H9 (cell line): ENCODE results near the gene SH3BP1. TPM values are rescaled to one million over a fixed set of nuclear protein-coding genes. Genes with fewer than 3 reads are reported as not detected.

ENCODE experiments used
- DNase-seq: peaks from one replicate; pipeline ENCODE4 v3.0.0-alpha.2; 2017
- H2AFZ ChIP-seq: one replicate; pipeline ENCODE4 v1.6.1; 2013; ENCODE audit warnings: mild to moderate bottlenecking, low read length, control low read depth, moderate library complexity
- H2AK5ac ChIP-seq: 2 replicates; pipeline ENCODE4 v1.6.1; 2013; ENCODE audit warnings: low read length, control low read depth, mixed read lengths; ENCODE audit not compliant: insufficient read length
- H2BK120ac ChIP-seq: one replicate; pipeline ENCODE4 v1.6.1; 2013; ENCODE audit warnings: low read depth, mild to moderate bottlenecking, low read length, control low read depth, inconsistent platforms; ENCODE audit not compliant: poor library complexity, severe bottlenecking
- H2BK12ac ChIP-seq: 2 replicates; pipeline ENCODE4 v1.6.1; 2013; ENCODE audit warnings: low read length, control low read depth, mixed read lengths, low read depth; ENCODE audit not compliant: insufficient read length
- H2BK15ac ChIP-seq: 2 replicates; pipeline ENCODE4 v1.6.1; 2013; ENCODE audit warnings: low read depth, low read length, control low read depth
- H2BK20ac ChIP-seq: one replicate; pipeline ENCODE4 v1.6.1; 2013; ENCODE audit warnings: low read depth, mild to moderate bottlenecking, low read length, control low read depth, inconsistent platforms; ENCODE audit not compliant: poor library complexity, severe bottlenecking
- H2BK5ac ChIP-seq: 2 replicates; pipeline ENCODE4 v1.6.1; 2013; ENCODE audit warnings: low read length, control low read depth, mixed read lengths; ENCODE audit not compliant: insufficient read length
- H3K14ac ChIP-seq: 2 replicates; pipeline ENCODE4 v1.6.1; 2013; ENCODE audit warnings: low read length, control low read depth; ENCODE audit not compliant: insufficient read depth
- H3K18ac ChIP-seq: 2 replicates; pipeline ENCODE4 v1.6.1; 2013; ENCODE audit warnings: low read depth, mild to moderate bottlenecking, mixed read lengths, low read length, control low read depth; ENCODE audit not compliant: insufficient read length
- H3K23ac ChIP-seq: 2 replicates; pipeline ENCODE4 v1.6.1; 2013; ENCODE audit warnings: low read length, control low read depth, mixed read lengths, low read depth; ENCODE audit not compliant: insufficient read length
- H3K23me2 ChIP-seq: 2 replicates; pipeline ENCODE4 v1.6.1; 2013; ENCODE audit warnings: low read depth, mild to moderate bottlenecking, mixed read lengths, low read length, control low read depth; ENCODE audit not compliant: insufficient read length, poor library complexity, severe bottlenecking
- H3K27ac ChIP-seq: 2 replicates; pipeline ENCODE4 v1.5.1; 2013; ENCODE audit warnings: low read length, control low read depth, mixed read lengths, low read depth; ENCODE audit not compliant: insufficient read length
- H3K27me3 ChIP-seq: 2 replicates; pipeline ENCODE4 v1.6.1; 2013; ENCODE audit warnings: low read length, control low read depth, inconsistent platforms; ENCODE audit not compliant: insufficient read depth
- H3K4ac ChIP-seq: 2 replicates; pipeline ENCODE4 v1.6.1; 2013; ENCODE audit warnings: low read depth, mild to moderate bottlenecking, control low read depth, inconsistent platforms, low read length, moderate library complexity
- H3K4me1 ChIP-seq: 2 replicates; pipeline ENCODE4 v1.6.1; 2013; ENCODE audit warnings: low read length, control low read depth, inconsistent platforms; ENCODE audit not compliant: insufficient read depth
- H3K4me2 ChIP-seq: 2 replicates; pipeline ENCODE4 v1.6.1; 2013; ENCODE audit warnings: low read length, control low read depth, mixed read lengths; ENCODE audit not compliant: insufficient read length, insufficient read depth
- H3K56ac ChIP-seq: 2 replicates; pipeline ENCODE4 v1.6.1; 2013; ENCODE audit warnings: low read depth, mild to moderate bottlenecking, mixed read lengths, low read length, control low read depth; ENCODE audit not compliant: insufficient read length
- H3K79me1 ChIP-seq: 2 replicates; pipeline ENCODE4 v1.6.1; 2013; ENCODE audit warnings: low read depth, mild to moderate bottlenecking, moderate library complexity, low read length, control low read depth, inconsistent platforms; ENCODE audit not compliant: insufficient read depth, poor library complexity, severe bottlenecking
- H3K79me2 ChIP-seq: 2 replicates; pipeline ENCODE4 v1.6.1; 2013; ENCODE audit warnings: low read length, control low read depth, inconsistent platforms; ENCODE audit not compliant: insufficient read depth
- H3K9ac ChIP-seq: 2 replicates; pipeline ENCODE4 v1.6.1; 2013; ENCODE audit warnings: low read length, control low read depth, mixed read lengths; ENCODE audit not compliant: insufficient read length; ENCODE audit errors: extremely low read depth
- H3K9me3 ChIP-seq: one replicate; pipeline ENCODE4 v1.6.1; 2013; ENCODE audit warnings: low read depth, low read length, inconsistent platforms; ENCODE audit not compliant: control insufficient read depth
- H3T11ph ChIP-seq: one replicate; pipeline ENCODE4 v1.6.1; 2013; ENCODE audit warnings: mild to moderate bottlenecking, low read length, control low read depth, inconsistent platforms
- H4K20me1 ChIP-seq: one replicate; pipeline ENCODE4 v1.6.1; 2013; ENCODE audit not compliant: control insufficient read depth, insufficient read length, insufficient read depth
- H4K5ac ChIP-seq: 2 replicates; pipeline ENCODE4 v1.6.1; 2013; ENCODE audit warnings: low read depth, mild to moderate bottlenecking, mixed read lengths, low read length, control low read depth; ENCODE audit not compliant: insufficient read length
- H4K8ac ChIP-seq: replicated peaks from 2 replicates; pipeline ENCODE4 v1.6.1; 2013; ENCODE audit warnings: low read length, control low read depth, mixed read lengths, low read depth; ENCODE audit not compliant: insufficient read length
- H4K91ac ChIP-seq: 2 replicates; pipeline ENCODE4 v1.6.1; 2013; ENCODE audit warnings: low read depth, mild to moderate bottlenecking, moderate library complexity, mixed read lengths, low read length, control low read depth; ENCODE audit not compliant: insufficient read length
- H3K27ac Mint-ChIP-seq, 3 experiments: 2 replicates in 2 of 3; 3 replicates in 1 of 3; pipeline ENCODE4 v1.8.0; 2020 to 2021; ENCODE audit warnings: mixed read lengths in 3 of 3, mild to moderate bottlenecking in 1 of 3, moderate library complexity in 1 of 3
- H3K27me3 Mint-ChIP-seq: 2 replicates; pipeline ENCODE4 v1.8.0; 2021; ENCODE audit warnings: low read depth, mild to moderate bottlenecking, moderate library complexity, mixed read lengths
- H3K36me3 Mint-ChIP-seq, 3 experiments: 2 replicates in 2 of 3; 3 replicates in 1 of 3; pipeline ENCODE4 v1.8.0; 2020 to 2021; ENCODE audit warnings: low read depth in 3 of 3, mixed read lengths in 3 of 3; ENCODE audit not compliant: insufficient read depth in 1 of 3
- H3K4me1 Mint-ChIP-seq, 2 experiments: 2 replicates each; pipeline ENCODE4 v1.8.0; 2020; ENCODE audit warnings: mixed read lengths in 2 of 2
- H3K4me3 Mint-ChIP-seq, 2 experiments: 2 replicates in 1 of 2; 3 replicates in 1 of 2; pipeline ENCODE4 v1.8.0; 2020 to 2021; ENCODE audit warnings: mild to moderate bottlenecking in 2 of 2, mixed read lengths in 2 of 2, moderate library complexity in 1 of 2
- H3K9me3 Mint-ChIP-seq, 2 experiments: 2 replicates in 1 of 2; 3 replicates in 1 of 2; pipeline ENCODE4 v1.8.0; 2020; ENCODE audit warnings: mild to moderate bottlenecking in 2 of 2, mixed read lengths in 2 of 2, moderate library complexity in 1 of 2
- CTCF ChIP-seq: fragments of 200-600 bp; sonication (generic); conservative IDR thresholded peaks from 3 replicates; pipeline ENCODE4 v1.8.0; 2021; ENCODE audit warnings: antibody characterized with exemption, mild to moderate bottlenecking
- WGBS: extraction: QIAGEN DNeasy Blood & Tissue Kit; methylation state at CpG from one replicate; pipeline ENCODE4 v1.1.7; 2013; ENCODE audit warnings: missing lambda C conversion rate, low lambda C conversion rate, mixed read lengths; ENCODE audit not compliant: insufficient read length; ENCODE audit errors: extremely low coverage; 5-methylcytosine and 5-hydroxymethylcytosine counted together
- total RNA-seq: library from RNA; stranded (reverse); gene quantifications from 2 replicates; pipeline ENCODE4 v1.2.1, GENCODE V29; 2021

Gene SH3BP1
- total RNA-seq, 1 experiment from 2014 or later, result 33.6 TPM

- Histone ChIP-seq H2BK120ac (no peak overlapping the region), H3K79me1 (no peaks in the 10 kb centered on the region)
These were observed 10.6 kb upstream of the SH3BP1 start for GRCh38 chr22:37628830-37629229.

More at GRCh38 chr22:37628830-37629229, 10.6 kb upstream of the SH3BP1 start:
- H3K27me3 Mint-ChIP-seq, result no peaks in the 10 kb centered on the region
- H3K18ac ChIP-seq, result no peak overlapping the region
- no peak for DNase-seq
- no peaks in the 10 kb centered on the region for H3K79me2 ChIP-seq
- no peak overlapping the region for H2BK5ac ChIP-seq
- no peak for TF ChIP-seq CTCF
- H3K4me3 Mint-ChIP-seq, result no peak overlapping the region
- H2BK20ac ChIP-seq, result no peak overlapping the region
- no peak overlapping the region for H2BK12ac ChIP-seq
- no peak overlapping the region for H2AK5ac ChIP-seq
- no peaks in the 10 kb centered on the region for H3K9me3 ChIP-seq
- H3K23me2 ChIP-seq, result no peaks in the 10 kb centered on the region
- H3K4me2 ChIP-seq, result no peak overlapping the region
- peaks cover 3 to 28% (median 21%) of the 10 kb centered on the region in 3 experiments; a peak in 6 of 7 replicates for H3K36me3 Mint-ChIP-seq
- no peaks in the 10 kb centered on the region; the same call in 1 of the 2 replicates for H3K4me1 ChIP-seq
- no peak overlapping the region for H3K56ac ChIP-seq
- no peak overlapping the region for H3K27ac Mint-ChIP-seq
- H4K91ac ChIP-seq, result no peak overlapping the region
- no peak overlapping the region for H4K8ac ChIP-seq
- no peak overlapping the region for H3K27ac ChIP-seq
- no peak overlapping the region for H3K4ac ChIP-seq
- no peak overlapping the region for H2AFZ ChIP-seq
- peaks cover 6 to 12% of the 10 kb centered on the region in 2 experiments for H3K4me1 Mint-ChIP-seq
- no peak overlapping the region for H3T11ph ChIP-seq
- H3K9me3 Mint-ChIP-seq, result no peaks in the 10 kb centered on the region; a peak in 1 of 5 replicates
- no peak overlapping the region for H2BK15ac ChIP-seq
- WGBS, result no CpG with 5 or more reads among the region's 8 CpGs
- H3K14ac ChIP-seq, result no peak overlapping the region
- H3K27me3 ChIP-seq, result no peaks in the 10 kb centered on the region
- no peak overlapping the region for H3K23ac ChIP-seq
- no peak overlapping the region for H3K9ac ChIP-seq
- no peaks in the 10 kb centered on the region for H4K20me1 ChIP-seq
- no peak overlapping the region for H4K5ac ChIP-seq
